Erythroblast (primary cell): ENCODE data around the gene CHST8.

Experiments used
- GATA1 ChIP-seq: IDR thresholded peaks from 2 replicates; pipeline ENCODE4 v1.6.1; 2011; ENCODE audit warnings: low read depth, mild to moderate bottlenecking, control low read depth, low read length, moderate library complexity
- POLR2A ChIP-seq: IDR thresholded peaks from 2 replicates; pipeline ENCODE4 v1.6.1; 2011; ENCODE audit warnings: mild to moderate bottlenecking, low read length

GRCh38 chr19:33819880-33820781 is 198.4 kb downstream of the CHST8 start:
- TF ChIP-seq POLR2A (no peak), GATA1 (no peak)
